Esophagus muscularis mucosa (tissue), 4 donors: Measurements from ENCODE around the gene EPAS1. TPM values are rescaled to one million over a fixed set of nuclear protein-coding genes. Genes with fewer than 3 reads are reported as not detected.

Source experiments
- DNase-seq: peaks from one replicate; pipeline ENCODE4 v3.0.0-alpha.2; 2017; ENCODE audit errors: extremely low spot score
- H3K27ac ChIP-seq, 4 donors: fragments of 200-600 bp; sonication (generic); replicated peaks in 1 of 4; 1 replicate in 3 of 4; 2 replicates in 1 of 4; pipeline ENCODE4 v1.5.1; 2016 to 2019; ENCODE audit warnings: mild to moderate bottlenecking in 1 of 4
- H3K27me3 ChIP-seq, 4 donors: fragments of 200-600 bp; sonication (generic); one replicate each; pipeline versions ENCODE4 v1.5.1 to v1.6.0; 2016 to 2019
- H3K36me3 ChIP-seq, 4 donors: fragments of 200-600 bp; sonication (generic); one replicate each; pipeline ENCODE4 v1.5.1; 2016 to 2019
- H3K4me1 ChIP-seq, 4 donors: fragments of 200-600 bp; sonication (generic); one replicate each; pipeline ENCODE4 v1.5.1; 2016 to 2019
- H3K4me3 ChIP-seq, 4 donors: fragments of 200-600 bp; sonication (generic); 1 replicate in 2 of 4; 2 replicates in 2 of 4; pipeline ENCODE4 v1.5.1; 2016 to 2019; ENCODE audit warnings: mild to moderate bottlenecking in 4 of 4, moderate library complexity in 1 of 4
- H3K9me3 ChIP-seq, 4 donors: fragments of 200-600 bp; sonication (generic); 1 replicate in 3 of 4; 2 replicates in 1 of 4; pipeline ENCODE4 v1.5.1; 2016 to 2019
- EP300 ChIP-seq: sonication (generic); formaldehyde crosslinking; IDR thresholded peaks from one replicate; pipeline ENCODE4 v1.6.1; 2017; ENCODE audit warnings: antibody characterized with exemption
- POLR2A ChIP-seq: fragments of 450-650 bp; IDR thresholded peaks from one replicate; pipeline ENCODE4 v1.6.1; 2017; ENCODE audit warnings: antibody characterized with exemption, moderate library complexity, mild to moderate bottlenecking, low read depth
- POLR2AphosphoS5 ChIP-seq, 2 donors: sonication (generic); formaldehyde crosslinking; IDR thresholded peaks; one replicate each; pipeline ENCODE4 v1.6.1; 2017; ENCODE audit warnings: antibody characterized with exemption in 2 of 2
- WGBS: methylation state at CpG from one replicate; pipeline ENCODE4 v1.1.5; 2018; 5-methylcytosine and 5-hydroxymethylcytosine counted together
- intact Hi-C: fragments of 100-400 bp; cut with DNase I; formaldehyde crosslinking; loops from one replicate; pipeline ENCODE4 v1.15.1; 2023
- total RNA-seq, 4 donors: library from RNA; depleted of rRNA; stranded (reverse); fragments of >200 nt; gene quantifications; one replicate each; pipeline versions ENCODE4 v1.1.0 to v1.2.1, GENCODE V29; 2016
- TF ChIP-seq, protein P1 (sequence below), 3 experiments: fragments of 200-600 bp in 2 of 3; fragments of 450-650 bp in 1 of 3; sonication (generic) in 2 of 3; IDR thresholded peaks; one replicate each; pipeline ENCODE4 v1.5.1; 2017 to 2019; ENCODE audit warnings: antibody characterized with exemption in 3 of 3, mild to moderate bottlenecking in 2 of 3, moderate library complexity in 1 of 3

The EPAS1 gene
- total RNA-seq, 4 donors from 2014 or later, result 113 to 225 (median 183) TPM

DNA sequence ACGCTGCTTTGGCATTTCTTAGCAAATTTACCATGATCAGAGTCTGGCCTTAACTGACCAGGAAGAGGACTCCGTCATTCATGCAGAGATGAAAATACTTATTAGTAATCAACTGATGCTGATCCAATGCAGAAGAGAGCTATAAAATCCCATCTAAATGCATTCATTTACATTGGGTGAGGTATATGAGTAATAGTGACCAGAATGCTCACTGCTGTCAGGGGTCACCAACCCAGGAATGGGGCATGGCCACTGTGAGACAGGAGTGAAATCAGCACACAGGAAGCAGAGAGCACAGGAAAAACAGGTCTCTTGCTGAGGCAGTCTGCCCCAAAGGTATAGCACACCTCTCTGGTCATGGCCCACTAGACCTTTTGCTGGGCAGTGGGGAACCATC is 114.0 kb downstream of the EPAS1 start:
- Histone ChIP-seq H3K27ac (no peak overlapping the region), H3K4me3 (no peak overlapping the region), H3K27me3 (no peaks in the 10 kb centered on the region), H3K36me3 (no peaks in the 10 kb centered on the region), H3K9me3 (peaks cover 0 to 2% (median under 1%) of the 10 kb centered on the region in 4 donors), H3K4me1 (peaks cover 0 to 11% (median 9%) of the 10 kb centered on the region in 4 donors)
- intact Hi-C loops, result no loop called here
- TF ChIP-seq, protein P1, sequence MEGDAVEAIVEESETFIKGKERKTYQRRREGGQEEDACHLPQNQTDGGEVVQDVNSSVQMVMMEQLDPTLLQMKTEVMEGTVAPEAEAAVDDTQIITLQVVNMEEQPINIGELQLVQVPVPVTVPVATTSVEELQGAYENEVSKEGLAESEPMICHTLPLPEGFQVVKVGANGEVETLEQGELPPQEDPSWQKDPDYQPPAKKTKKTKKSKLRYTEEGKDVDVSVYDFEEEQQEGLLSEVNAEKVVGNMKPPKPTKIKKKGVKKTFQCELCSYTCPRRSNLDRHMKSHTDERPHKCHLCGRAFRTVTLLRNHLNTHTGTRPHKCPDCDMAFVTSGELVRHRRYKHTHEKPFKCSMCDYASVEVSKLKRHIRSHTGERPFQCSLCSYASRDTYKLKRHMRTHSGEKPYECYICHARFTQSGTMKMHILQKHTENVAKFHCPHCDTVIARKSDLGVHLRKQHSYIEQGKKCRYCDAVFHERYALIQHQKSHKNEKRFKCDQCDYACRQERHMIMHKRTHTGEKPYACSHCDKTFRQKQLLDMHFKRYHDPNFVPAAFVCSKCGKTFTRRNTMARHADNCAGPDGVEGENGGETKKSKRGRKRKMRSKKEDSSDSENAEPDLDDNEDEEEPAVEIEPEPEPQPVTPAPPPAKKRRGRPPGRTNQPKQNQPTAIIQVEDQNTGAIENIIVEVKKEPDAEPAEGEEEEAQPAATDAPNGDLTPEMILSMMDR (IDR thresholded peaks at IDR 0.05), result no peak
- TF ChIP-seq POLR2A, result no peak
- no peak for TF ChIP-seq POLR2AphosphoS5 (IDR thresholded peaks at IDR 0.05)
- TF ChIP-seq EP300, result no peak
- no peak for DNase-seq
- WGBS, result 100% methylated on average over 1 of the region's 2 CpGs

DNA sequence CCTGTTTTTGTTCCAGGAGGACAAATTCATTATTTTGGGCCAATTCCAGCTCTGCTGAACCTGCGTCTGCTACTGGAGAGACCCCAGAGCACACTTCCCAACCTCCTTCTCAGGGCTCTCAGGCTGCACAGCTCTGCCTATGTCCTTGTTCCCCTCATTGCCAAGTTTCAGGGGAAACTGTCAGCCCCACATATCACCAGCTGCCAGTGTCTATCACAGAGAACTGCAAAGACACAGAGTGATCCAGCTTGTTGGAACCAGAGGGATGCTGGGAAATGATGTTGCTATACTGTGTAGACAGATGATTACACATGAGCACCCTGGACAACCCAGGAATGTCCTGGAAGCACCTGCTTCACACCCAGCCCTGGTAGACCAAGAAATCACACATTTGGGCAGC is 114.8 kb downstream of the EPAS1 start:
- Histone ChIP-seq H3K4me3 (no peak overlapping the region), H3K4me1 (peaks cover 0 to 11% (median 9%) of the 10 kb centered on the region in 4 donors), H3K36me3 (no peaks in the 10 kb centered on the region), H3K9me3 (peaks cover 0 to 10% (median 5%) of the 10 kb centered on the region in 4 donors), H3K27ac (no peak overlapping the region), H3K27me3 (no peaks in the 10 kb centered on the region)
- no peak for TF ChIP-seq EP300
- TF ChIP-seq, protein P1 (IDR thresholded peaks at IDR 0.05), result no peak
- TF ChIP-seq POLR2A, result no peak
- TF ChIP-seq POLR2AphosphoS5 (IDR thresholded peaks at IDR 0.05), result no peak
- intact Hi-C loops, result no loop called here
- WGBS, result 75% methylated on average over 1 of the region's 1 CpG
- DNase-seq, result no peak

DNA sequence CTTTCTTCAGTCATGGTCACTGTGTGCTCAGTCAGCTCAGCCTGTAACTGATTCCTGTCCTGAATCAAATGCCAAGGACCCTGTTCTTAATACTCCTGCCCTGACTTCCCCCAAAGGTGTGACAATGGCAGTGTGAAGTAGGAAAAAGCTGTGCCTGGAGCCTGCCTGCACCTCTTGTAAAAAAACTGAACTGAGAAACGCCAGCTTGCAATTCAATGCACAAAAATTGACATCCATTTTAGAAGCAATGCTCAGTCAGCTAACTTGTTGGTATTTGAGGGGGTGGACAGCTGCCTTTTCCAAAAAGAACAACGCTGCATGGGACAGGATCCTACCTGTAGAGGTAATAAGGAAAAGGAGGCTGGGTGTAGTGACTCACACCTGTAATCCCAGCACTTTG is 115.9 kb downstream of the EPAS1 start:
- WGBS, result 88% methylated on average over 2 of the region's 2 CpGs
- no peak for DNase-seq
- no peaks in the 10 kb centered on the region for H3K27me3 ChIP-seq

DNA sequence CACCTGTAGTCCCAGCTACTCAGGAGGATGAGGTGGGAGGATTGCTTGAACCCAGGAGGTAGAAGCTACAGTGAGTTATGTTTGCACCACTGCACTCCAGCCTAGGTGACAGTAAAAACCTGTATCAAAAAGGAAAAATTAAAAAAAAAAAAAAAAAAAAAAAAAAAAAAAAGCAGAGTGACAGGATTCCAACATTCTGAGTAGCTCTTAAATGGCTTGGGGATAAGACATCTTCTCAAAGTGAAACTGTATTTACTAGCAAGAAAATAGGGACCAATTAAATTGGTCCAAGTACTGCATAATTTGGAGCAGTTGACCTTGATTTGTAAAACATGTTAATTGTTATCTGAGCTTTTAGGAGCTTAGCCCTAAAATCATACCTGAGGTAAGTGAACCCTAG is 116.4 kb downstream of the EPAS1 start:
- H3K4me3 ChIP-seq, result no peak overlapping the region
- H3K36me3 ChIP-seq, result no peaks in the 10 kb centered on the region
- no peak for DNase-seq
- no peaks in the 10 kb centered on the region for H3K27me3 ChIP-seq
- TF ChIP-seq EP300 (no peak), POLR2A (no peak), POLR2AphosphoS5 (IDR thresholded peaks at IDR 0.05) (no peak)
- TF ChIP-seq, protein P1 (IDR thresholded peaks at IDR 0.05), result no peak
- peaks cover 0 to 26% (median 14%) of the 10 kb centered on the region in 4 donors for H3K9me3 ChIP-seq
- intact Hi-C loops, result no loop called here
- no peak overlapping the region for H3K27ac ChIP-seq
- H3K4me1 ChIP-seq, result peaks cover 0 to 9% (median 8%) of the 10 kb centered on the region in 4 donors

More for the DNA sequence above, 115.9 kb downstream of the EPAS1 start:
- intact Hi-C loops, result no loop called here
- Histone ChIP-seq H3K4me3 (no peak overlapping the region), H3K4me1 (peaks cover 0 to 11% (median 9%) of the 10 kb centered on the region in 4 donors), H3K27ac (no peak overlapping the region), H3K9me3 (peaks cover 0 to 21% (median 11%) of the 10 kb centered on the region in 4 donors), H3K36me3 (no peaks in the 10 kb centered on the region)
- TF ChIP-seq POLR2AphosphoS5 (IDR thresholded peaks at IDR 0.05), result no peak
- no peak for TF ChIP-seq EP300
- TF ChIP-seq POLR2A, result no peak
- TF ChIP-seq, protein P1 (IDR thresholded peaks at IDR 0.05), result no peak

DNA sequence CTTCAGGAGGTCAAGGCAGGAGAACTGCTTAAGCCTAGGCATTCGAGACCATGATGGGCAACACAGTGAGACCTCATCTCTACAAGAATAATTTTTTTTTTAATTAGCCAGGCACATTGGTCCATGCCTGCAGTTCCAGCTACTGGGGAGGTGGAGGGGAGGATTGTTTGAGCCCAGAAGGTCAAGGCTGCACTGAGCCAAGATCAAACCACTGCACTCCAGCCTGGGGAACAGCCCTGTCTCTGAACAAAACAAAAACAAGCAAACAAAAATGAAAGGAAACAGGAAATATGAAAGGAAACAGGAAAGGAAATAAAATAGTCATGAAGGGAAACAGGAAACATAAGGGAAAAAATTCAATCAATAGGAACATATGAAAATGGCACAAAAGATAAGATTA is 117.5 kb downstream of the EPAS1 start:
- no peak for DNase-seq
- TF ChIP-seq EP300 (no peak), POLR2AphosphoS5 (IDR thresholded peaks at IDR 0.05) (no peak), POLR2A (no peak)
- TF ChIP-seq, protein P1 (IDR thresholded peaks at IDR 0.05), result no peak
- no peaks in the 10 kb centered on the region for H3K27me3 ChIP-seq
- no peaks in the 10 kb centered on the region for H3K36me3 ChIP-seq
- intact Hi-C loops, result no loop called here
- H3K9me3 ChIP-seq, result peaks cover 0 to 29% (median 14%) of the 10 kb centered on the region in 4 donors
- H3K27ac ChIP-seq, result no peak overlapping the region
- H3K4me1 ChIP-seq, result peaks cover 0 to under 1% (median 0%) of the 10 kb centered on the region in 4 donors
- WGBS, result 82% methylated on average over 1 of the region's 1 CpG
- no peak overlapping the region for H3K4me3 ChIP-seq
